ENCODE data around the gene CLEC16A. TPM values are rescaled to one million over a fixed set of nuclear protein-coding genes. Genes with fewer than 3 reads are reported as not detected.

CLEC16A gene
- total and polyA plus RNA-seq, 8 donors = 8.1 to 17.2 (median 10.7) TPM

DNA sequence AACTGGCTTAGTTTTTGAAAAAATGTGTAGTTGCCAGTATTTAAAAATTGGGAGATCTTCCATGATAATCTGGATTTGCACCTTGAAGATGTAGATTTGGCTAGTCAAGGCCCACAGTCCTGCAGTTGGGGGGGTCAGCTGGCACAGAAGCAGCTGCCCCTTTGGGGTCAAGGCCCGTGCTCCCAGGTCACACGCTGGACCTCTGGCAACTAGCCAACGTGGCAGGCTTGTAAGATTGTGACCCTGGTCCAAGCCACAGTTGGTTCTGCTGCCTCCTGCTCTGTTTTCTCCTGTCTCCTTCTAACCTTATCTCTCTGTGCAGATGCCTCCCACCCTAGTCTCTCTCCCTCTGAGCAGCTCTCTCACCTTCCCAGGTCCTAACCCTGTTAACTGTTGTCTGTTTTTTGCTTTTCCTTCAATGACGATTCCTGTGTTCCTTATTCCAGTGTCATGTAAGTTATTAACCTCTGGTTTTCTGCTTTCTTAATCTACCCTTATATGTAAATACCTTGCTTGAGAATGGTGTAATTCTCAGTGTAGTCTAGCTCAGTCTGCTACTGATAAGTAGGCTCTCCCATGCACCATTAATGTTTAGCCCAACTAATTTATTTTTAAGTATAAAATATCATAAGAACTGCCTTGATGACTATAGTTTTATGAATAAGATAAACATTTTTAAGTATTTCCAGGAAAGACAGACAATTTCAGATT, 27.9 kb downstream of the CLEC16A start:
- ATAC-seq (no peak), DNase-seq (peak in 1 of 6 donors; percentile 46), FAIRE-seq (no peak)
- Histone ChIP-seq H3K4me1 (peaks cover 0 to 6% (median 0%) of the 10 kb centered on the region in 3 donors), H3K36me3 (peaks cover 0 to under 1% (median 0%) of the 10 kb centered on the region in 3 donors), H3K4me3 (no peak overlapping the region), H3K27me3 (no peaks in the 10 kb centered on the region), H3K9me3 (no peaks in the 10 kb centered on the region), H3K27ac (no peak overlapping the region)
- intact Hi-C loops (cut with DNase I) = loop anchor here in 1 of 3 donors (5.0 kb wide), 2 partner anchors 285 to 385 kb away; partner anchors contain the start of gene SOCS1
- WGBS, 2 donors = 40 to 42% methylated on average over 4 of the region's 4 CpGs
- TF ChIP-seq, protein P1, sequence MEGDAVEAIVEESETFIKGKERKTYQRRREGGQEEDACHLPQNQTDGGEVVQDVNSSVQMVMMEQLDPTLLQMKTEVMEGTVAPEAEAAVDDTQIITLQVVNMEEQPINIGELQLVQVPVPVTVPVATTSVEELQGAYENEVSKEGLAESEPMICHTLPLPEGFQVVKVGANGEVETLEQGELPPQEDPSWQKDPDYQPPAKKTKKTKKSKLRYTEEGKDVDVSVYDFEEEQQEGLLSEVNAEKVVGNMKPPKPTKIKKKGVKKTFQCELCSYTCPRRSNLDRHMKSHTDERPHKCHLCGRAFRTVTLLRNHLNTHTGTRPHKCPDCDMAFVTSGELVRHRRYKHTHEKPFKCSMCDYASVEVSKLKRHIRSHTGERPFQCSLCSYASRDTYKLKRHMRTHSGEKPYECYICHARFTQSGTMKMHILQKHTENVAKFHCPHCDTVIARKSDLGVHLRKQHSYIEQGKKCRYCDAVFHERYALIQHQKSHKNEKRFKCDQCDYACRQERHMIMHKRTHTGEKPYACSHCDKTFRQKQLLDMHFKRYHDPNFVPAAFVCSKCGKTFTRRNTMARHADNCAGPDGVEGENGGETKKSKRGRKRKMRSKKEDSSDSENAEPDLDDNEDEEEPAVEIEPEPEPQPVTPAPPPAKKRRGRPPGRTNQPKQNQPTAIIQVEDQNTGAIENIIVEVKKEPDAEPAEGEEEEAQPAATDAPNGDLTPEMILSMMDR (IDR thresholded peaks at IDR 0.05) = no peak

DNA sequence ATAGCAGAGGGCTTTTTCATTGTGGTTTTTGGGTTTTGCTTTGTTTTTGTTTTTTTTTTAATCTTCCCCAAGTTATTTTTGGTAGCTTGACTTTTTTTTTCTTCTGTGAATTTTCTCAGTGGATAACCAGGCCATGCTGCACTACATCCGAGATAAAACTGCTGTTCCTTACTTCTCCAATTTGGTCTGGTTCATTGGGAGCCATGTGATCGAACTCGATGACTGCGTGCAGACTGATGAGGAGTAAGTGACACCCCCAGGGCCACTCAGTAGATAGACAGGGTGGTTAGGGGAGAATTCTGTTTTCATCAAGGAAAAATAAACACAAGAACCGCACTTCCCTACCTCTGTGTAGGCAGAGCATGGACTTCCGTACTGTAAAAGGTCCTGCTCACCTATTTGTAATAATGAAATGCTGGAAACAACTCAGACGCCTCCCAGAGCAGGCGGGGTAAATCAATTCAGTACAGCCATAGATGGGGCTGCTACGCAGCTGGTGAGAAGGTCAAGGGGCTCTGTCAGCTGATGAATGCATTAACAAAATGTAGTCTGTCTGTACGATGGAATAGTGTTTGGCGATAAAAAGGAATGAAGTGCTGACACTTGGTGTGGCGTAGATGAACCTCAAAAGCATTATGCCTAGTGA, 28.6 kb downstream of the CLEC16A start:
- Histone ChIP-seq H3K9me3 (no peaks in the 10 kb centered on the region), H3K36me3 (peaks cover 0 to 7% (median 0%) of the 10 kb centered on the region in 3 donors), H3K27ac (no peak overlapping the region), H3K27me3 (no peaks in the 10 kb centered on the region), H3K4me3 (no peak overlapping the region), H3K4me1 (peaks cover 0 to 3% (median 0%) of the 10 kb centered on the region in 3 donors)
- ATAC-seq (no peak), FAIRE-seq (no peak), DNase-seq (no peak)
- TF ChIP-seq, protein P1 (IDR thresholded peaks at IDR 0.05) = no peak
- intact Hi-C loops (cut with DNase I) = loop anchor here in 1 of 3 donors (5.0 kb wide), 2 partner anchors 284 to 384 kb away; partner anchors contain the start of gene SOCS1
- 89 to 94% methylated on average over 12 of the region's 12 CpGs for WGBS, 2 donors

DNA sequence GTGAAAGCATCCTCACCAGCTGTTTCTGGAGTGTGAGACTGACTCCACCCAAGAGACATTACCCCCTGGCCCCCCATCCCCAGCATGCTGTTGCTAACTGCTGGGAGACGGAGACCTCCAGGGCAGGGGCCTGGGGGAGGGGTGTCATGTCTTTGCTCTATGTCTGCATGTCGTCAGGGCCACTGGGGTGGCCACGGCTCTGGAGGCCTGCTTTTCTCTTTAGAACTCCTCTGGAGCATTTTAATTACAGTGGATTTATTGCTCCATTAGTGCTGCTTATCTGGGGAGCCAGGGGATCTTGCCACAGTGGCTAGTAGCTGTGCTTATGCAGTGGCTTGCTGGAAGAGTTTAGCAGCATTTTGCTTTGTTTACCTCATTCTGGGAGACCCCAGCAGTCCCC, 32.3 kb downstream of the CLEC16A start:
- Histone ChIP-seq H3K4me1 (no peaks in the 10 kb centered on the region), H3K27me3 (no peaks in the 10 kb centered on the region), H3K36me3 (peaks cover 0 to 10% (median 0%) of the 10 kb centered on the region in 3 donors), H3K4me3 (no peak overlapping the region), H3K27ac (no peak overlapping the region), H3K9me3 (no peaks in the 10 kb centered on the region)
- WGBS, 2 donors = 76 to 97% methylated on average over 3 of the region's 3 CpGs
- ATAC-seq (no peak), DNase-seq (no peak), FAIRE-seq (no peak)
- TF ChIP-seq, protein P1 (IDR thresholded peaks at IDR 0.05) = no peak
- intact Hi-C loops (cut with DNase I) = no loop called here

DNA sequence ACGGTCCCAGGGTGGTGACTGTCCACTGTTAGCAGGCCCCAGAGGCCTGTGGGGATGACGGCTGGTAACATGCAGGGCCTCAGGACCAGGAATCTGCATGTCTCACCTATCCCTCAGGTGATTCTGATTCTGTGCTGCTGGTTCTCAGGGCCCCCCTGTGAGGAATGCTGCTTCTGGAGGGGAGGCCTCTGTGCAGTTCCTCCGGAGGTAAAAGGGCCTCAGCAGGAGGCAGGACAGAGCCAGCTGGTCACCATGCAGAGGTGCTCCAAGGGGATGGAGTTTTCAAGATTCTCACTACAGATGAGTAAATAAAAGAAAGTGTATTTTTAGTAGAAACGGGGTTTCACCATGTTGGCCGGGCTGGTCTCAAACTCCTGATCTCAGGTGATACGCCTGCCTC, 33.8 kb downstream of the CLEC16A start:
- no peaks in the 10 kb centered on the region for H3K4me1 ChIP-seq
- ATAC-seq (no peak), FAIRE-seq (no peak), DNase-seq (no peak)
- no peak overlapping the region for H3K27ac ChIP-seq
- H3K27me3 ChIP-seq = no peaks in the 10 kb centered on the region
- intact Hi-C loops (cut with DNase I) = no loop called here
- TF ChIP-seq, protein P1 (IDR thresholded peaks at IDR 0.05) = no peak
- H3K9me3 ChIP-seq = no peaks in the 10 kb centered on the region
- 91 to 94% methylated on average over 6 of the region's 6 CpGs for WGBS, 2 donors
- peaks cover 0 to 10% (median 0%) of the 10 kb centered on the region in 3 donors for H3K36me3 ChIP-seq
- no peak overlapping the region for H3K4me3 ChIP-seq
